Loucy (cell line): ENCODE results near the gene ZNF333.

Experiments used
- H2AFZ ChIP-seq: fragments of 200-600 bp; sonication (generic); 2 replicates; pipeline ENCODE4 v1.6.0; 2016; ENCODE audit warnings: antibody characterized with exemption, mild to moderate bottlenecking, low read length, moderate library complexity
- H3F3A ChIP-seq: fragments of 200-600 bp; 2 replicates; pipeline ENCODE4 v1.6.0; 2016; ENCODE audit warnings: antibody characterized with exemption, low read depth, mild to moderate bottlenecking
- H3K27me3 ChIP-seq: fragments of 200-600 bp; sonication (generic); 2 replicates; pipeline ENCODE4 v1.6.1; 2014; ENCODE audit warnings: low read length, mild to moderate bottlenecking; ENCODE audit not compliant: insufficient read depth, poor library complexity, severe bottlenecking
- H3K36me3 ChIP-seq: fragments of 200-600 bp; sonication (generic); 2 replicates; pipeline ENCODE4 v1.6.1; 2016; ENCODE audit warnings: low read length; ENCODE audit not compliant: insufficient read depth
- H3K4me1 ChIP-seq: fragments of 200-600 bp; sonication (generic); 2 replicates; pipeline ENCODE4 v1.5.1; 2014; ENCODE audit warnings: low read length, mild to moderate bottlenecking; ENCODE audit not compliant: insufficient read depth, poor library complexity, severe bottlenecking
- H3K4me2 ChIP-seq: fragments of 200-600 bp; sonication (generic); 2 replicates; pipeline ENCODE4 v1.6.0; 2014; ENCODE audit warnings: antibody characterized with exemption, low read length, low read depth, mild to moderate bottlenecking; ENCODE audit not compliant: poor library complexity, severe bottlenecking
- H3K4me3 ChIP-seq: fragments of 200-600 bp; sonication (generic); 2 replicates; pipeline ENCODE4 v1.5.1; 2014; ENCODE audit warnings: low read length, mild to moderate bottlenecking, mixed read lengths; ENCODE audit not compliant: poor library complexity, severe bottlenecking
- H3K79me2 ChIP-seq: fragments of 200-600 bp; sonication (generic); 2 replicates; pipeline ENCODE4 v1.6.1; 2014; ENCODE audit warnings: low read length; ENCODE audit not compliant: insufficient read depth
- H3K9ac ChIP-seq: fragments of 200-600 bp; sonication (generic); 2 replicates; pipeline ENCODE4 v1.6.0; 2014; ENCODE audit warnings: mild to moderate bottlenecking, low read depth, low read length, moderate library complexity; ENCODE audit not compliant: poor library complexity, severe bottlenecking
- H3K9me2 ChIP-seq: fragments of 200-600 bp; sonication (generic); replicated peaks from 2 replicates; pipeline ENCODE4 v1.6.1; 2016; ENCODE audit warnings: low read depth, low read length, mixed read lengths
- H3K9me3 ChIP-seq: fragments of 200-600 bp; sonication (generic); 2 replicates; pipeline ENCODE4 v1.6.1; 2014; ENCODE audit warnings: mild to moderate bottlenecking, antibody characterized with exemption, low read length, low read depth; ENCODE audit not compliant: insufficient read depth
- H4K20me1 ChIP-seq: fragments of 200-600 bp; sonication (generic); 2 replicates; pipeline ENCODE4 v1.6.0; 2014; ENCODE audit warnings: antibody characterized with exemption, low read length, mild to moderate bottlenecking; ENCODE audit not compliant: insufficient read depth, poor library complexity, severe bottlenecking
- EZH2phosphoT487 ChIP-seq: fragments of 200-600 bp; IDR thresholded peaks from 2 replicates; pipeline ENCODE4 v1.6.1; 2018; ENCODE audit warnings: antibody characterized with exemption, mild to moderate bottlenecking, moderate library complexity, borderline replicate concordance
- TF ChIP-seq, protein P1 (sequence below): fragments of 200-600 bp; sonication (generic); conservative IDR thresholded peaks from 2 replicates; pipeline ENCODE4 v1.5.1; 2014; ENCODE audit warnings: mild to moderate bottlenecking, antibody characterized with exemption, low read length

Gene ZNF333

DNA sequence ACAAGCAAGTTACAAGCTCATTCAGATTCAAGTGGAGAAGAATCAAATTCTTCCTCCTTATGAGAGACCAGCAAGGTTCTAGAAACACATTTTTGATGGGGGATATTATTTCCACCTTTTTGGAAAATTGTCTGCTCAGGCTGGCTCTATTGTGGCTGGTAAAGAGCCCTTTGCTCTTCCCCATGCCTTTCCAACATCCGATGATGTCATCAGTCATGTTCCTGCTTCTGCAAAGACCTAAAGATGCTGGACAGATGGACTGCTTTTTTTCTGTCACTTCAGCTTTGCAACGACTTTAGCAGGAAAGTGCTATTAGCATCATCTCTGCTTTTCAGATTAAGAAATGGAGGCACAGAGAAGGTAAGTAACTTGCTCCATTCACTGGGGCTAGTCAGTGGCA lies 19.4 kb upstream of the ZNF333 start:
- Histone ChIP-seq H3K4me1 (peaks cover 5% of the 10 kb centered on the region), H3K9me3 (no peaks in the 10 kb centered on the region), H3K4me2 (no peak overlapping the region), H3K27me3 (no peaks in the 10 kb centered on the region), H3K9ac (no peak overlapping the region), H3K9me2 (no peaks in the 10 kb centered on the region), H2AFZ (no peak overlapping the region), H3F3A (no peaks in the 10 kb centered on the region), H3K4me3 (no peak overlapping the region), H3K36me3 (no peaks in the 10 kb centered on the region), H3K79me2 (no peaks in the 10 kb centered on the region), H4K20me1 (no peaks in the 10 kb centered on the region)
- no peak for TF ChIP-seq EZH2phosphoT487
- TF ChIP-seq, protein P1, sequence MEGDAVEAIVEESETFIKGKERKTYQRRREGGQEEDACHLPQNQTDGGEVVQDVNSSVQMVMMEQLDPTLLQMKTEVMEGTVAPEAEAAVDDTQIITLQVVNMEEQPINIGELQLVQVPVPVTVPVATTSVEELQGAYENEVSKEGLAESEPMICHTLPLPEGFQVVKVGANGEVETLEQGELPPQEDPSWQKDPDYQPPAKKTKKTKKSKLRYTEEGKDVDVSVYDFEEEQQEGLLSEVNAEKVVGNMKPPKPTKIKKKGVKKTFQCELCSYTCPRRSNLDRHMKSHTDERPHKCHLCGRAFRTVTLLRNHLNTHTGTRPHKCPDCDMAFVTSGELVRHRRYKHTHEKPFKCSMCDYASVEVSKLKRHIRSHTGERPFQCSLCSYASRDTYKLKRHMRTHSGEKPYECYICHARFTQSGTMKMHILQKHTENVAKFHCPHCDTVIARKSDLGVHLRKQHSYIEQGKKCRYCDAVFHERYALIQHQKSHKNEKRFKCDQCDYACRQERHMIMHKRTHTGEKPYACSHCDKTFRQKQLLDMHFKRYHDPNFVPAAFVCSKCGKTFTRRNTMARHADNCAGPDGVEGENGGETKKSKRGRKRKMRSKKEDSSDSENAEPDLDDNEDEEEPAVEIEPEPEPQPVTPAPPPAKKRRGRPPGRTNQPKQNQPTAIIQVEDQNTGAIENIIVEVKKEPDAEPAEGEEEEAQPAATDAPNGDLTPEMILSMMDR = no peak

DNA sequence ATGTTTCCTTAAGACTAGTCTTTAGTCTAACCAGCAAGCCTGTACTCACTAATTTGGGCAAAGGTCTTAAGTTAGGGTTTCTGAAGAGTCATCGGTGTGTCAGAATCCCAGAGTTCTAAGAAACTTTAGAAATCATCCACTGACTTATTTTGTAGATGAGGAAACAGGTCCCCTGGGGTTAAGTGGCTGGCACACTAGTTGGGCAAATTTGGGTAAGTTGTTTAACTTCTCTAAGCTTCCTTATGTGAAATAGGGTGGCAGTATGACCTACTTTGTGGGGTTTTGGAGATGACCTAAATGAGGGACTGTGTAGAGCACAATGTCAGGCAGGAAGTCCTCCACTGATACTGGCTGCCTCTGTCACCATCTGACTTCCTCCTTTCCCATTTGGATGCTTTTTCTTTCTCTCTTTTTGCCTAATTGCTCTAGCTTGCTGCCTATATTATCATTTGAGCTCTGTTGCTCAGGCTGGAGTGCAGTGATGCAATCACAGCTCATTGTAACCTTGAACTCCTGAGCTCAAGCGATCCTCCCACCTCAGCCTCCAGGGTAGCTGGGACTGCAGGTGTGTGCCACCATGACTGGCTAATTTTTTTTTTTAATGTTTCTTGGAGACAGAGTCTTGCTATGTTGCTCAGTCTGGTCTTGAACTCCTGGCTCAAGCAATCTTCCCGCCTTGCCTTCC lies 17.5 kb upstream of the ZNF333 start:
- Histone ChIP-seq H3K27me3 (no peaks in the 10 kb centered on the region), H3K79me2 (no peaks in the 10 kb centered on the region), H3K36me3 (no peaks in the 10 kb centered on the region), H2AFZ (no peak overlapping the region), H3K9me3 (no peaks in the 10 kb centered on the region), H3F3A (no peaks in the 10 kb centered on the region), H3K4me2 (no peak overlapping the region), H3K9ac (no peak overlapping the region), H3K4me1 (peaks cover 5% of the 10 kb centered on the region), H4K20me1 (no peaks in the 10 kb centered on the region), H3K4me3 (no peak overlapping the region), H3K9me2 (no peaks in the 10 kb centered on the region)
- TF ChIP-seq, protein P1 = no peak
- TF ChIP-seq EZH2phosphoT487 = no peak

DNA sequence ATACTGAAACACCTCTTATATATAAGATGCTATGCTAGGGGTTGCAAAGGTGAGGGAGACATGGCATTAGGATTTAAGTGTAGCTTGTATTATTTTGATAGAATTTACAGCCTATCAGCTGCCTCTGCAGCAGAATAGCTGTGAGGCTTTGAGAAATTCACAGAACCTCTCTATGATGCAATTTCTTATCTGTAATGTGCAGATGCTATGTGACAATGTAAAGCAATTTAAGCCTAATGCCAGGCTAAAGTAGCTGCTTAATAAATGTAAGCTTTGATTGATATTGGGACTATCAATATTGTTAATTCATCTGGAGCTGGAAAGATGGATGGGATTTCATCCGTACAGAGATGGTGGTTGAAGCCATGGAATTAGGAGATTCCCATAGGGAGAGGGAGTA lies 16.8 kb upstream of the ZNF333 start:
- H3F3A ChIP-seq = no peaks in the 10 kb centered on the region
- no peaks in the 10 kb centered on the region for H3K9me2 ChIP-seq
- no peak overlapping the region for H3K4me2 ChIP-seq
- TF ChIP-seq, protein P1 = no peak
- no peak for TF ChIP-seq EZH2phosphoT487
- H3K4me3 ChIP-seq = no peak overlapping the region
- no peak overlapping the region for H3K9ac ChIP-seq
- H3K4me1 ChIP-seq = peaks cover 5% of the 10 kb centered on the region
- no peak overlapping the region for H2AFZ ChIP-seq
- no peaks in the 10 kb centered on the region for H3K79me2 ChIP-seq
- H4K20me1 ChIP-seq = no peaks in the 10 kb centered on the region
- no peaks in the 10 kb centered on the region for H3K9me3 ChIP-seq
- H3K36me3 ChIP-seq = no peaks in the 10 kb centered on the region
- no peaks in the 10 kb centered on the region for H3K27me3 ChIP-seq
